AG09309 (cell line): ENCODE data around the gene PRRT4.

Experiments used
- DNase-seq: peaks from one replicate; pipeline ENCODE4 v3.0.0-alpha.2; 2010; ENCODE audit warnings: low read depth
- H3K4me3 ChIP-seq: 2 replicates; pipeline ENCODE4 v1.5.1; 2011; ENCODE audit warnings: mild to moderate bottlenecking, low read depth, low read length, moderate library complexity; ENCODE audit not compliant: control insufficient read depth
- TF ChIP-seq, protein P1 (sequence below): IDR thresholded peaks from 2 replicates; pipeline ENCODE4 v1.5.1; 2011; ENCODE audit warnings: mild to moderate bottlenecking, low read depth, low read length, inconsistent platforms; ENCODE audit not compliant: insufficient read depth, control insufficient read depth; ENCODE audit errors: missing control alignments

Gene PRRT4

DNA sequence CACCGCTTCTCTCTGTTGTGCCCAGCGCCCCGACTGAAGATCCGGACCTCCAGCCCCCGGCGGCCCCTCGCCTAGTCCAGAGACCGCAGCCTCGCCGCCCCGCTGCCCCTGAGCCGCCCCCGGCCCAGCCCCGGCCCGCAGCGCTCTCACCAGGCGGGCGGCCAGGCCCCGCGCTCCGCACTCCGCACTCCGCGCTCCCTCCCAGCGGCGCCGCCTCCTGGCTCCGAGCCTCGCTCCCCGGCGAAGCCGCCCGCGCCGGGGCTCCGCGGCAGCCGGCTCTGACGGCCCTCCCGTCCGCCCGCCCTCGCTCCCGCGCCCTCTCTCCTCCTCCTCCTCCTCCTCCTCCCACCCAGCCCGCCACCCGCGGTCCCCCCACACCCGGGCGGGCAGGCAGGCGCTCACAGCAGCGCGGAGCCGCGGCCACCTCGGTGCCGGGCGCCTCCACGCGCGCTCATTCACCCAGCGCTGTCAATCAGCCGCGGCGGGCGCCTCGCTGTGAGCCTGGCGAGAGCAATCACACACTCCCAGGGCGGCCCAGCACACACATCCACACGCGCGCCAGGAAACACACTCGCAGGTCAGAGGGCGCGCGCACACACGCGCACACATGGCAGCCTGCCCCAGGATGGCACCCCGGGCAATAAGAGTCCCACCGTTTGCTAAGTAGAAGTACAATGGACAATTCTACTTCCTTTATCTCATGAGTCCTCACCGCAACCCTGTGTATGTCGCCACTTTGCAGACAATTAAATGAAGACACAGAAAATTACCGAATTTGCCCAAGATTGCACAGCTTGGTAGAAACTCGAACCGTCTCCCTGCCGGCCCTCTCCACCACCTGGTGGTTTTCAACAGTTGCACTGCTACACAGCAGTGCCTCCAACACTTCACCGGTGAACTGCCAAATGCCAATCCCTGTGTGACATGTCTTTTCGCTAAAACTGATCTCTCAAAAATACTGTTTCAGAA lies at the start of gene PRRT4:
Gene PRRT4 (minus strand): TSS at position 280 of the 969 bp plus-strand sequence.
- H3K4me3 ChIP-seq: peak within 1 kb of the TSS; percentile 36
- TF ChIP-seq, protein P1, sequence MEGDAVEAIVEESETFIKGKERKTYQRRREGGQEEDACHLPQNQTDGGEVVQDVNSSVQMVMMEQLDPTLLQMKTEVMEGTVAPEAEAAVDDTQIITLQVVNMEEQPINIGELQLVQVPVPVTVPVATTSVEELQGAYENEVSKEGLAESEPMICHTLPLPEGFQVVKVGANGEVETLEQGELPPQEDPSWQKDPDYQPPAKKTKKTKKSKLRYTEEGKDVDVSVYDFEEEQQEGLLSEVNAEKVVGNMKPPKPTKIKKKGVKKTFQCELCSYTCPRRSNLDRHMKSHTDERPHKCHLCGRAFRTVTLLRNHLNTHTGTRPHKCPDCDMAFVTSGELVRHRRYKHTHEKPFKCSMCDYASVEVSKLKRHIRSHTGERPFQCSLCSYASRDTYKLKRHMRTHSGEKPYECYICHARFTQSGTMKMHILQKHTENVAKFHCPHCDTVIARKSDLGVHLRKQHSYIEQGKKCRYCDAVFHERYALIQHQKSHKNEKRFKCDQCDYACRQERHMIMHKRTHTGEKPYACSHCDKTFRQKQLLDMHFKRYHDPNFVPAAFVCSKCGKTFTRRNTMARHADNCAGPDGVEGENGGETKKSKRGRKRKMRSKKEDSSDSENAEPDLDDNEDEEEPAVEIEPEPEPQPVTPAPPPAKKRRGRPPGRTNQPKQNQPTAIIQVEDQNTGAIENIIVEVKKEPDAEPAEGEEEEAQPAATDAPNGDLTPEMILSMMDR: no peak
- DNase-seq: no peak

DNA sequence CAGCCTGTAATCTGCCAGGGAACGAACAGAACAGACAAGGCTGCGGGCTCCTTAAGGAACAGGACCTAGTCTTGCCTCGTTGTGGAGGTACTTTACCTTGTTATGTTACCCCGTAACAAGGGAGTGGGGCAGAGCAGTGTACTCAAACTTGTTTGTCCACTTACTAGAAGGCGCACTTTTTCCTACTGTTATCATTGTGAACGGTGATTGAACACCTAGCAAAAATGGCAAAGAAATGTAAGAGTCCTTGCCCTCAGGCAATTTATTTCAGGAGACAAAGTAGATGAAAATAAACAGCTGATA lies 48.9 kb upstream of the PRRT4 start:
- H3K4me3 ChIP-seq: peak overlapping the region; percentile 85
- DNase-seq: no peak
- TF ChIP-seq, protein P1: no peak

DNA sequence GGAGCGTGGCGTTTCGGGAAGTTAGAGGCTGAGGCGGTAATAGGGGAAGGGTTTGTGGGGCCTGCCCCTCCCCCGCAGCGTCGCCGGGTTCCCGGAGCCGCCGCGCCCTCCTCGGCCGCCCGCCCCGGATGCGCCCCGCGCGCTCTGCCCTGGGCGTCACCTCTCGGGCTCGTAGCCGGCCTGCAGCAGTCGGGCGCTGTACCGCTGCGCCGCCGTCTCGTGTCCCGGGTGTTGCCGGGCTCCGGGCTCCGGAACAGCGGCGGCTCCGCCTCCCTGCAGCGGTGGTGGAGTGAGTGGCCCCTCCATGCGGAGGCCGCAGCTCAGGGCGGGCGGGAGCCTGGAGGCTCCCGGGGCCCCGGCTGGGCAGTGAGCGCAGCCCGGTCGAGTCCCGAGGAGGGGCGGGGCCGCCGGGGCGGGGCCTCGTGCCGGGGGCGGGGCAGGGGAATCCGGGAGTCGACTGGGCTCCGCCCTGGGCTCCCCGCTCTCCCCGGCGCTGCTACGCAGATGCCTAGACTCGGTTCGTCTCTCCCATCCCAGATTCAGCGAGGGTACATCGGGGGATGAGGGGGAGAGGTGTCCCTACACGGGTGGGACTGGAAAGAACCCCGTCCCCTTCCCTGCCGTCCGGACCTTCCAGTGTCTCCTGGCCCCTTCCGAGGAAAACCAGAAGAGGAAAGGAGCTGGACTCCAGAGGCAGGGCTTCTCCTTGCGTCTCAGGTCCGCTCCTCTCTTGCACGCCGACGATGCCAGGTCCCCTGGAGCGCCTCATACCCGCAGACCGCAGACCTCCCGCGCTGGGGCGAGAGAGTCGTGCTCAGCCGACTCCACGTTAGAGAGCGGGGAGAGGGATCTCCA lies 48.3 kb upstream of the PRRT4 start, which contains the start of gene IMPDH1:
Gene IMPDH1 (minus strand): TSS at position 387 of the 855 bp plus-strand sequence. CDS start 81 bp downstream, at position 306.
- TF ChIP-seq, protein P1: no peak
- DNase-seq: peak; percentile 41
- peak within 1 kb of the TSS; percentile 85 for H3K4me3 ChIP-seq

DNA sequence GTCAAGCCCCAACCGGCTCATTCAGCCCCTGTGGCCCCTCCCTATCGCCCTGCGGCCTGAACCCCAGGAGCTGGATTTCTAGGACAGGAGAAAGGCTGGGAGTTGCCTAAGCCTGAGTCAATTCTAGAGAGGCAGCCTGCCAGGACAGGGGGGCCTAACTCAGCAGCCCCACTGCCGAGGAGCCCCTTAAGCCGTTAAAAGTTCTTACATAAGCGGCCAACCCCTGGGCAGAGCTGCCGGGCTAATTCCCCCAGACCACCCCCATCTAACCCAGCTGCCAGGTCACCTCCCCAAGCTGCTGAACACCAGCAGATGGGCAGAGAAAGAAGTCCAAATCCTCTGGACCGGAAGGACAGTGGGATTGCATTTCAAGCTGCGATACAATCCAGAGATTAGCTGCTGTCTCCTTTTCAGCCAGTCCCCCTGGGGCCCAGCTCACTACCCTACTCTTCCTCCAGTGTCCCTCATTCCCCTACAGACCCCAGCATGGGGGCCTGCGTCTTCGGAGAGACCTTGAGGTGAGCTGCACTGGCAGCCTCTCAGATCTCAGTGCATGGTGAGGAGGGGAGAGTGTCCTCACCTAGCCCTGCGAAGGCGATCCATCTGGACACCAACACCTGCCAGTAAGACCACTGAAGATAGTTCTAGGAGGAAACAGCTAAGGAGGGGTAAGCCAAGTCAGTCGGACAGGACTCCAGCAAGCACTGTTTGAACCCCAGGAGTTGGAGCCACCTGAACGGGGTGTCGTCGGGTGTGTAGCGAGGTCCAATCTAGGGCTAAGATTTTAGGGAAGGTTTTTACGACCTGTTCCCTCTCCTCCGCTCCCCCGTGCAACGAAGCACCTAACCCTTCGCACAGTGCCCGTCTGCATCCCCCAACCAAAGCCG lies 47.5 kb upstream of the PRRT4 start:
- peak overlapping the region; percentile 85 for H3K4me3 ChIP-seq
- DNase-seq: no peak
- TF ChIP-seq, protein P1: no peak

DNA sequence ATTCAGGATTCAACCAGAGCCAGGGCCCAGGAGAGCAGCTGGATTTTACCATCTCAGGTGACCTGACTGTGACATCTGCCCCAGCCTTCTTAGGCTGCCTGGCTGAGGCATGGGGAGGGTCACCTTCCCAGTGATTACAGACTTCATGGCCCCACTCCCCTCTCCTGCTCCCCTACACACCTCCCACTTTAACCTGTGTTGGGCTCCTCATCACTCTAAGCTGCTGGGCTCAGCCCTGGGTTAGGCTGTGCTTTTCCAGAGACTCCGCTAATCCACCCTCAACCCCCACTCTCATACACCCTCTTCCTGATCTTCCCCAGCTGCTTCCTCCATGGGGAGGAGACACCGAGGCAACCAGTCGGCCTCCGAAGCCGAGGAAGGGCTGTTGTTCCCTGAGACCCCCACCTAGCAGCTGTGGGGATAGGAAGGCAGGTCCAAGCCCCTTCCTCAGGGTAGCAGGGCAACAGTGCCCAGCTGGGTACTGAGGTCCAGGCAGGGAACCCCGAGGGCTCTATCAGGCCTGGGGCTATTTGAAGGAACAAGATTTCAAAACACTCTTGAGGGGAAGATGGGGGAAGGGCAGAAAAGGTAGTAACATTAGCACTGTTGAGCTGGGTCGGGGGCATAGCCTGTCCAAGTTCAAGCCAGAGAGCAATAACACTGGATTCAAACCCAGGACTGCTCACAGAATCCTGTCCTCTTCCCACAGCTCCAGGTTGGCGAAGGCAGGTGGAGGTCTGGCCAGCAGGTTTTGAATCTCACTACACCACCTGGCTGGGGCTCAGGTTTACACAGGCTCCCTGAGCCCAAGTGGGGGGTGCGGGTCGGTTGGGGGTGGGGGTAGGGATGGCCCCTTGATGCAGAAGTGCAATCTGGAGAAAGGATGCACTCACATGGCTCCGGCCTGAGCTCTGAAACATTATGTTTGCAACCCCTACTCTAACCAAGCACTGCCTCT lies 46.5 kb upstream of the PRRT4 start:
- no peak overlapping the region for H3K4me3 ChIP-seq
- DNase-seq: no peak
- TF ChIP-seq, protein P1: no peak
